Measurements from ENCODE around the gene CPNE5. TPM values are rescaled to one million over a fixed set of nuclear protein-coding genes. Genes with fewer than 3 reads are reported as not detected.

Gene CPNE5
- total and polyA plus RNA-seq, 2 of the 4 experiments (the other 2 are of a cell fraction), result 0.07 TPM; not detected in 1

DNA sequence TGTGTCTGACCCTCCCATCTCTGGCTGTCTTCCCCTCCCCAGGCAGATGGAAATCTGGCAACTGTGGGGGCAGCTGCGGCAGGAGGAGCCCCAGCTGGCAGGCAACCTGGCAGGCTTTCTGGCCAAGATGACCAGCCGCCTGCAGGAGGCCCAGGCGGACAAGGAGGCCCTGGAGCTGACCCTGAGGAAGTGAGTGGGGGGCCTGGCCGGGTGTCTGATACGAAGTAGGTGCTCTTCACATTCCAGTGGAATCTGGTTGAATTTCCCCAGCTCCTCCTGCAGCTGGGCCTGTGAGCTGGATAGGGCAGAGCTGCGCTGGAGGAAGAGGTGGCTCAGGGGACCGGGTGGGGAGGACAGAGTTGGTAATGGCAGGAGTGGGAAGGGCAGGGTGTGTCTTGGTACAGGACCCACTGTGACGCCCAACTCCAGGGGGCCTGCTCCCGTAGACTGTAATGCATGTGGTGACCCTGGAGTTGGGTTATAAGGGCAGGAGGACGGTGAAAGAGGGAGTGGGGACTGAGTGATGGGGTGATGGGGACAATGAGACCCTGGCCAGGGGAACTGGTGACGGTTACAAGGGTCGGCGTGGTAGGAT is 121.9 kb downstream of the CPNE5 start:
- Histone ChIP-seq H2AK9ac (replicated peaks; ENCODE audit: low read depth, low read length, poor library complexity) (no peak overlapping the region), H3K18ac (ENCODE audit: low read depth, low read length) (no peak overlapping the region), H2AK5ac (ENCODE audit: low read depth, low read length) (no peak overlapping the region), H4K5ac (ENCODE audit: low read depth, low read length) (no peak overlapping the region), H4K8ac (ENCODE audit: low read depth in 2 of 2, low read length in 2 of 2) (no peak overlapping the region), H2AFZ (replicated peaks; ENCODE audit: low read length, poor library complexity) (no peak overlapping the region), H2BK20ac (ENCODE audit: low read depth, low read length) (no peak overlapping the region), H3K27me3 (ENCODE audit: control insufficient read depth, insufficient read depth, low read length) (peaks cover 48% of the 10 kb centered on the region), H3K9ac (ENCODE audit: low read depth, low read length) (no peak overlapping the region), H3K9me1 (ENCODE audit: insufficient read depth, low read length) (no peaks in the 10 kb centered on the region), H2BK15ac (ENCODE audit: low read depth, low read length) (no peak overlapping the region), H2BK5ac (ENCODE audit: low read depth, low read length, poor library complexity, severe bottlenecking) (no peak overlapping the region), H4K20me1 (ENCODE audit: insufficient read depth, low read length) (no peaks in the 10 kb centered on the region), H3K23ac (ENCODE audit: low read depth, low read length) (no peak overlapping the region), H3K4me3 (ENCODE audit: insufficient read depth, low read depth, low read length) (no peak overlapping the region), H3K79me1 (ENCODE audit: low read depth in 1 of 2, low read length in 2 of 2) (no peaks in the 10 kb centered on the region), H3K9me3 (ENCODE audit: control insufficient read depth, insufficient read depth, low read length) (no peaks in the 10 kb centered on the region), H3K27ac (ENCODE audit: insufficient read depth, low read length) (no peak overlapping the region), H2BK120ac (ENCODE audit: low read depth, low read length) (no peak overlapping the region), H3K36me3 (ENCODE audit: control insufficient read depth, insufficient read depth, low read length) (no peaks in the 10 kb centered on the region), H3K4me1 (ENCODE audit: control insufficient read depth, insufficient read depth, low read length) (no peaks in the 10 kb centered on the region), H3K14ac (replicated peaks; ENCODE audit: low read depth, low read length) (no peak overlapping the region), H4K91ac (ENCODE audit: insufficient read depth, low read depth, low read length) (no peak overlapping the region), H3K4me2 (ENCODE audit: low read depth, low read length) (no peak overlapping the region), H3K56ac (ENCODE audit: extremely low read depth, insufficient read depth, low read length) (no peak overlapping the region), H3K4ac (ENCODE audit: low read depth, low read length) (no peak overlapping the region)
- in situ Hi-C loops (cut with MboI; ENCODE audit: low sequenced_read_pairs) (no loop called here), intact Hi-C loops (cut with micrococcal nuclease) (no loop called here), dilution Hi-C loops (cut with HindIII; ENCODE audit: low sequenced_read_pairs, unreplicated experiment) (no loop called here)
- no peak for DNase-seq
- BruUV-seq (replicated peaks), result no TSS peak
- no peak for TF ChIP-seq MAZ (IDR thresholded peaks at IDR 0.05; ENCODE audit: borderline replicate concordance, low read depth, low read length)
- TF ChIP-seq MXI1 (IDR thresholded peaks at IDR 0.05; ENCODE audit: borderline replicate concordance, low read depth, low read length), result no peak
- no peak for TF ChIP-seq RAD21 (IDR thresholded peaks at IDR 0.05; ENCODE audit: low read length)
- TF ChIP-seq, protein P1, sequence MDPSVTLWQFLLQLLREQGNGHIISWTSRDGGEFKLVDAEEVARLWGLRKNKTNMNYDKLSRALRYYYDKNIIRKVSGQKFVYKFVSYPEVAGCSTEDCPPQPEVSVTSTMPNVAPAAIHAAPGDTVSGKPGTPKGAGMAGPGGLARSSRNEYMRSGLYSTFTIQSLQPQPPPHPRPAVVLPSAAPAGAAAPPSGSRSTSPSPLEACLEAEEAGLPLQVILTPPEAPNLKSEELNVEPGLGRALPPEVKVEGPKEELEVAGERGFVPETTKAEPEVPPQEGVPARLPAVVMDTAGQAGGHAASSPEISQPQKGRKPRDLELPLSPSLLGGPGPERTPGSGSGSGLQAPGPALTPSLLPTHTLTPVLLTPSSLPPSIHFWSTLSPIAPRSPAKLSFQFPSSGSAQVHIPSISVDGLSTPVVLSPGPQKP (IDR thresholded peaks at IDR 0.05; ENCODE audit: borderline replicate concordance, low read depth, low read length), result no peak
- no peak for TF ChIP-seq USF2 (IDR thresholded peaks at IDR 0.05; ENCODE audit: low read depth, low read length)
- TF ChIP-seq CEBPB (IDR thresholded peaks at IDR 0.05; ENCODE audit: low read depth, low read length), result no peak
- TF ChIP-seq POLR2A (IDR thresholded peaks at IDR 0.05; ENCODE audit: low read depth, low read length), result no peak
- POLR2A ChIA-PET (ENCODE audit: unreplicated experiment), result no interaction called here
- CTCF ChIA-PET, result interaction anchor here (1.0 kb wide), 1 partner anchor 49 kb away, joined by 3 read pairs; no protein-coding TSS in a partner anchor
- 40% methylated on average over 7 of the region's 13 CpGs; no CpG with 5 or more reads in 1 of the 2 experiments for WGBS, 2 experiments (ENCODE audit: extremely low coverage in 2 of 2, insufficient read length in 1 of 2)
- no peak for ATAC-seq (ENCODE audit: low read depth)
